HG03460 (cell line): ENCODE data around the gene FKBP6.
A peak's percentile ranks its signal among the peaks of the same experiment; 100 is the strongest.
"Not testable (repeated sequence)": the region's sequence is repeated elsewhere in the genome, so short reads cannot be mapped to it uniquely, and the experiment has no call there.

Source experiments
- ATAC-seq: cut with Tn5 transposase; IDR thresholded peaks from one replicate; pipeline ENCODE4 v1.9.1; 2021; ENCODE audit not compliant: unreplicated experiment

The FKBP6 gene

DNA sequence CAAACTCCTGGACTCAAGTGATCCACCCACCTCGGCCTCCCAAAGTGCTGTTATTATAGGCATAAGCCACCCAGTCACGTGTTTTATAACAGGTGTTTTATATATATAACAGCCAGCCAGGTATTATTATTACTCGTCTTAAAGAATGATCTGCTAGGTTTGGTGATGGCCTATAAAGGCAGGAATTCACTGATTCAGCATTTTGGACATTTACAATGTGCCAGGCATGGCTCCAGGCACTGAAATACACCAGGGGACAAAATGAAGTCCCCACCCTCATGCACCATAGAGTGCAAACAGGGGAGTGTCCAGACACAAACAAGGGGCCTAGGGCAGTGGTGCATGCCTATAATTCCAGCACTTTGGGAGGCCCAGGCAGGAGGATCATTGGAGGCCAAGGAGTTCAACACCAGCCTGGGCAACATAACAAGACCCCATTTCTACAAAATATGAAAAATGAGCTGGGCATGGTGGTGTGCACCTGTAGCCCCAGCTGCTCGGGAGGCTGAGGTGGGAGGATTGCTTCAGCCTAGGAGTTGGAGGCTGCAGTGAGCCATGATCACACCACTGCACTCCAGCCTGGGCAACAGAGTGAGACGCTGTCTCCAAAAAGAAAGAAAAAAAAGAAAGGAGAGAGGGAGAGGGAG lies 4.4 kb upstream of the FKBP6 start:
- not testable (repeated sequence) for ATAC-seq

DNA sequence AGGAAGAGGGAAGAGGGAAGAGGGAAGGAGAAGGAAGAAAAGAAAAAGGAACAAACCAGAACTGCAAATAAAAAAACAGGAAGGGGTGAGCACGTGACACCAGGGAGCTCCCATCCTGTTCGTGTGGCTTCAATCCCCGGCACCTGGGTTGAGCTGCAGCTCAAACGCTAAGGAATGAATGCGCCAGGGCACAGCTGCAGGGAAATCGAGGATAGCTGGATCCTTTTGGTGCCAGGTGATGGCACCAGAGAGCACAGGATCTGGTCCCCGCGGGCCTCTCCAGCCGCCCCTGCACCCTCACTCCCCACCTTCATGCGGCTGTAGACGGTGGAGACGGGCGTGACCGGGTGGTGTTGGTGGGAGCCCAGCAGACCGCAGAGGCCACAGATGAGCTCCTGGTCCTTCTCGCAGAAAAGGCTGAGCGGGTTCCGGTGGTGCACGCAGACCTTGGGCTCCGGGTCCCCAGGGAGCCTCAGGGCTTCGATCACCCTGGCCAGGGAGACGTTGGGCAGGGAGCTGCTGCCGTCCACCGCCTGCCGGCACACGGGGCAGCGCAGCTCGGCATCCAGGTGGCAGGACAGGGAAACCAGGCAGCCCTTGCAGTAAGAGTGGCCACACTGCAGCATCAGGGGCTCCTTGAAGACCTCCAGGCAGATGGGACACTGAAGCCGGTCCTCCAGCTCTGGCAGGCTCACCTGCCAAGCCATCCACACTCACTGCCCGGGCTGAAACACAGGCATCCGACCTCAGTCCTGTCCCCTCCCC lies 3.7 kb upstream of the FKBP6 start:
- ATAC-seq: peak; percentile 54

DNA sequence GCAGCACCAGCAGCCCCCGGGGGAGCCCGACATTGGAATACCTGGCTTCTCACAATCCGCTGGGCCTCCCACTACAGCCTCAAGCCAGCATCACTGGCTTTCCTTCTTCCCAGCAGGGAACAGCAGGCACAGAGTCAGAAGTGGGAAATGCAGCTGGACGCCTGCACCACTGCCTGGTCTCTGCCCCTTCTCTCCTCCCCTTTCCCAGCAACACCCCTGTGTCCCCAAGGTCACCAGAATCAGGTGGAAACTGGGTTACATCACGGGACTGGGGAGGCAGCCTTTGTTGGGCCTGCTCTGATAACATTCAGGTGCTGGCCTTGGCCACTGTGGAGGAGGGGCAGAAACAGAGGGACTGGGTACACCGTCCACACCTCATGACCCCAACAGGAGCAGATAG lies 2.5 kb upstream of the FKBP6 start:
- ATAC-seq: not testable (repeated sequence)

DNA sequence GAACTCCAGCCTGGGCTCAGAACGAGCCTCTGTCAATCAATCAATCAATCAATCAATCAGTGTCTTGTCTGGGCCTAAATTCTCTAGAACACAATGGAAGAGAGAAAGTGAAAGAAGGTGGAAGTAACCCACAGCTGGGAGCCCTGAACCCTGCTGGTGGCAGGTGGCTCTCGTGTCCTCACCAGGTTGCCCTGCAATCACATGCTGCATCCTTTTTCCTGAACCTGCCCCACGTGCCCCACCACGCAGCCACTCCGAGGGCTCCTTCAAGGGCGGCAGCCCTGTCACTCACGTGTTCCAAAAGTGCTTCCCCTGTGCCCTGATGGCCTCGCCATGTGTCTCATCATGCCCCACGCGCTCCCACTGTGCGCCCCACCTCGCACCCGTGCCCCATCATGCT lies 512 bp upstream of the FKBP6 start:
- ATAC-seq: not testable (repeated sequence)

DNA sequence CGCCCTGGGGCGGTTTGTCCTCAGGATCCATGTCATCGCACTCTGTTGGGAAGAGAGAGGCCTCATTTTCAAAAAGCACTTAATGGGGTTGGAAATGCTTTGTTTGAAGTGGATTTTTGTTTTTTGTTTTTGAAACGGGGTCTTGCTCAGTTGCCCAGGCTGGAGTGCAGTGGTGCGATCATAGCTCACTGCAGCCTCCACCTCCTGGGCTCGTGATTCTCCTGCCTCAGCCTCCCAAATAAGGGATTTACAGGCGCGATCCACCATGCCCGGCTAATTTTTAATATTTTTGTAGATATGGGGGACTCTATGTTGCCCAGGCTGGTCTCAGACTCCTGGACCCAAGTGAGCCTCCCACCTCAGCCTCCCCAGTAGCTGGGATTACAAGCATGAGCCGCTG lies 735 bp downstream of the FKBP6 start:
- ATAC-seq: no peak

DNA sequence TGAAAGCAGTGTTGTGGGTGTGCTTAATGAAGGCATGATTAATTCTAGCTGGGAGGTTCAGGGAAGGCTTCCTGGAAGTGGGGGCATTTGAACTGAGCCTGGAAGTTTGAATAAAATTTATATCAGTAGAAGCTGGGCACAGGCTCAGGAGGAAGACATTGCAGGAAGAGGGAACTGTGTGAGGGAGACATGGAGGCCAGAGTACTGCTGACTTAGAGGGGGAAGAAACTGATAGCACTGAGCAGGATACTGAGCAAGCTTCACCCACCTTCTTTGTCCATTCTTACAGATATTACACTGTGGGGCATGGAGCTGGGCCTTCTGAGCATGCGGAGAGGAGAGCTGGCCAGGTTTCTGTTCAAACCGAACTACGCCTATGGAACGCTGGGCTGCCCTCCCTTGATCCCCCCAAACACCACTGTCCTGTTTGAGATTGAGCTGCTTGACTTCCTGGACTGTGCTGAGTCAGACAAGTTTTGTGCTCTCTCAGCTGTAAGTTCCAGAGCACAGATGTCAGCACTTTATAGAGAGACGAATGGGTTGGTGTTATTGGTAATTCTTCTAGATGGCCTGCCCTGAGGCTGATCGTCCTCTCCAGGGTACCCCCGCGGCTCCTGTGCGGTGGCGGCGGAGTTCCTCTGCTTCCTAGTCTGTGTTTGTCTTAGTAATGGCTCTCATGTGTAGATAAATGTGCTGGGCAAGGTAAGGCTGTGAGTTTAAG lies 2.1 kb downstream of the FKBP6 start:
- ATAC-seq: no peak

DNA sequence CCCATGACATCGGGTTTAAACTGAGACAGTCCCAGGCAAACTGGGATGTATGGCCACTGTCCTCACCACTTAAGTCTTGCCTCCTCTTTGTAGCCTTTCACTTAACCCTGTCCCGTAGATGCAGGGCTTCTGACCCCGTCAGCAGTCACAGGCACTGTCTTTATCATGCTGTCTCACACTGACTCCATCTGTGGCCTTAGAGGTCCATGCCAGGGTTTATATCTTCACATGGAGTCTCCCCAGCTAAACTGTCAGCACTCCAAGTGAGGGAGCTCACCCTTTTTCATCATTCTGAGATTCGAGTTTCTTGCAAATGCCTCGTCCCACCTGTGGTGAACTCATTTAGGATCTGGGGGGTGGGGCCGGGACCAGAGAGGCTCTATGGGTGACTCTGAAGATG lies 2.8 kb downstream of the FKBP6 start:
- ATAC-seq: no peak

DNA sequence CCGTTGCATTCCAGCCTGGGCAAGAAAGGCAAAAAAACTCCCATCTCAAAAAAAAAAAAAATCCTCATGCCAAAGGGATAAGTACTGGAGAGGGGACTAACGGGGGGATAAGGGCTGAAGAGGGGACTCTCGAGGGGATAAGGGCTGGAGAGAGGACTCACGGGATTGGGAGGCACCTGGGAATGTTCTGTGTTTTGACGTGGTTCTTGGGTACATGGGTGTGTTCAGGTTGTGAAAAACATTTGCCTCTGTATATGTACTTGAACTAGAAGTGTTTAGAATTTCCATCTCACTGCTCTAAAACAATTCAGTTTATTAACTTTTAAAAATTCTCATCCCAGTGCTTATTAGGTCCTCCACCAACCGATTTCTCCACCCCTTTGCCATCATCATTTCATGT lies 4.5 kb downstream of the FKBP6 start:
- no peak for ATAC-seq

DNA sequence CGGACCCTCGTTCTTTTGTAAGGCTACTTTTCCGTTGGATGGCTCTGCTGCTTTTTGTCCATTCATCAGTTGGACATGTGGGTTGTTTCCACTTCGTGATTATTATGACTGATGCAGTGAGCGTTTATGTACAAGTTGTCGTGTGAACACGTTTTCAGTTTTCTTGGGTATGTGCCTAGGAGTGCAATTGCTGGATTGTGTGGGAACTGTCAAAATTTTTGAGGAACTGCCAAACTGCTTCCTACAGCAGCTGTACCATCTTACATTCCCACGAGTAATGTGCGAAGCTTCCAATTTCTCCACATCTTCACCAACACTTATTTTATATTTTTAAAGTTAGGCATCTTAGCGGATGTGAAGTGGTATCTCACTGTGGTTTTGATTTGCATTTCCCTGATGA lies 10.4 kb downstream of the FKBP6 start:
- no peak for ATAC-seq

DNA sequence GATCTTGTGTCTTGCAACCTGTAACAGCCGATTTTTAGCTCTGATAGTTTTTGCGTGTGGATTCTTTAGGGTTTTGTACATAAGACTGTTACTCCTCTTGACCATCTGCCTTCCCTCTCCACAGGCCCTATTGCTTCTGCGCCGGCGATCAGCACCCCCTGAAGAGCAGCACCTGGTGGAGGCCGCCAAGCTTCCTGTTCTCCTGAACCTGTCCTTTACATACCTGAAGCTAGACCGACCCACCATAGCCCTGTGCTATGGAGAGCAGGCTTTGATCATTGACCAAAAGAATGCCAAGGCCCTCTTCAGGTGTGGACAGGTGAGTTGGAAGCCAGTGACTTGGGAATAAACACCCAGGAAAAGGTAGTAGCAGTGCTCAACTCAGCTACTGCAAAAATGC lies 12.6 kb downstream of the FKBP6 start:
- ATAC-seq: no peak

DNA sequence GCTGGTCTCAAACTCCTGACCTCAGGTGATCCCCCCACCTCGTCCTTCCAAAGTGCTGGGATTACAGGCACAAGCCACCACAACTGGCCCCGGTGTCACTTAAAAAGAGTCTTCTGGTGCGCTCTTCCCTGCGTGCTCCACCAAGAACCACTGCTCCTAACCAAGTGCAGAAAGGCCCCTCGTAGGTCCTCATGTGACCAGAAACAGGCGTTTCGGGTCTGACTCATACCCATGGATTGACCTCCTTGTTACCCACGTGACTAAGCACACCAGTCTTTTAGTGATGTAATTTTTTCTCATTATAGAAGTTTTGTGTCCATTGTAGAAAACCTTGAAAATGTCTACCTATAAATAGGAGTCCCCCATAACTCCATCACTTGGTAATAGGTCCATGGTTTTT lies 13.9 kb downstream of the FKBP6 start:
- no peak for ATAC-seq

DNA sequence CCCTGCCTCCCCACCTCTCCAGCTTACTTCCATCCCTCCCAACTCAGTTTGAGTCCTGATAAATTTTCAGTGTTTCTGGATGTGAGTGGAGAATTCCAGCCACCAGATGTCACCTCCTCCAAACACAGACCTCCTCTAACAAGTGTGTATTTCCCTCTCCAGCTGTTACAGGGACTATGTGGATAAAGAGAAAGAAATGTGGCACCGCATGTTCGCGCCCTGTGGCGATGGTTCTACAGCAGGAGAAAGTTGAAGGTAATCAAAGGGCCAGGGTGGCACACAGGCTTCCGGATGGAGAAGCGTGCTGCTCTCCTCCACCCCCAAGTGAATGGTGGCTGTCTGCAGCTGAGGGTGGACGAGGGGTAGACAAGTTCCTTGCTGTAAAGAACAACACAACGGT lies 14.7 kb downstream of the FKBP6 start:
- no peak for ATAC-seq

DNA sequence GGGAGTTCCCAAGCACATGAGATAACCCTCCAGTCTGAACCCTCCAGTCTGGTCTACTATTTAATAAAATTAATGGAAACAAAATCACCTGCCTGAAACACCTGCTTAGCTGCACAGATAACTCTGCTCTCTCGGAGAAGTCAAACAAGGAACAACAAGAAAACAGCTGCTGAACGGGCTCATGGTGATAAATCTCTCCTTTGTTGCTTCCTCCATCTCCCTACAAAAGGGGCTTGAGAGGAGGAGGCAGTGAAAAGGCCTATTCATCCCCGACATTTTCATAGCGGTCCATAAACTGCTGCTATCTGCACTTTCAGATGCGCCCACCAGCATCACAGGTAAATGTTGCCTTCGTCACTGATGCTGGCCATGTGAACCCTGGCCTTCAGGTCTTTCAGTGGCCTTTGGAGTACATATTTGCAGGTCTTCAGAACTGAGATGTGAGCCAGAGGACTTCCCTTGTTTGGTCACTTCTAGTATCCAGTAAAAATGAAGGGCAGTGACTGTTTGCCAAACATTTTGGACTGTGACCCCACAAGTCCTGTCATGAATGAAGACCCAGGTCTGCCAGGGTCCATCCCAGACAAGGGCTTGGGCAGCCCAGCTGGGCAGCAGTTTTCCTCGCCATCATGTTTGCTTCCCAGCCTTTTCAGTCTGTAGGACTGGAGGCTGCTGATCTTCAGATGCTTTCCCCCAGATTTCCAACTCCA lies 15.9 kb downstream of the FKBP6 start:
- no peak for ATAC-seq

DNA sequence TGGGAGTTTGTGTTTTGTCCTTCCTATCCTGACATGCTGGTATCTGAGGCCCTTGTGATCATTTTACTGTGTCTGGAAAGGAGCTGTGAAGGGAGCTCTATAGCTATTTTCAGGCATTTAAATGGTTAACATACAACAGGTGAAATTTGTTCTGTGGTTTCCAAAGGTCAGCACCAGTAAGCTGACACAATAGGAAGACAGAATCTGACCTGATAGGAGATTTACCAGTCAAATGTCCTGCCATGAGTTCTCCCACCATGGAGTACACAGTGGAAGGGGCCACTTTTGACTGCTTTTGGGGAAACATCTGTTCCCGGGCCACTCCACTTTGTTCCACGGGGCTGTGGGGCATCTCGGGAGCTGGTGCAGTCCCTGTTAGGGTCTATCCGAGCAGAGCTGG lies 17.6 kb downstream of the FKBP6 start:
- ATAC-seq: no peak

DNA sequence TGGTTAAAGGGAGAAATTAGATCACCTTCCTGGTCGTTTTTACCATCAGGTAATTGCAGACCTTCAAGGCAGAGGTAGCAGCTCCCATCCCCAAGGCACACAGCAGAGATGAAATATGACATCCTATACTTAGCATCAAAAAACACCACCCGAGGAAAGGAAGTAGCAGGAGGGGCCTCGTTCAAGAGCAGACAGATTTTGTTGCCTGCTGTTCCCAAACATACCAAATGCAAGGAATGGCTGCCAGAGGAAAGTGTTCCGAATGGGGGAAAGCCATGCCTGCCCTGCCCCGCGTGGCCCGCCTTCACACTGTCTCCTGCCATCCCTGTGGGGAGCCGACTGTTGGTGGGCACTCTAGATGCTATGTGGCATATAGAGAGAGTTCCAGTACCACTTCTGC lies 18.0 kb downstream of the FKBP6 start:
- ATAC-seq: no peak

DNA sequence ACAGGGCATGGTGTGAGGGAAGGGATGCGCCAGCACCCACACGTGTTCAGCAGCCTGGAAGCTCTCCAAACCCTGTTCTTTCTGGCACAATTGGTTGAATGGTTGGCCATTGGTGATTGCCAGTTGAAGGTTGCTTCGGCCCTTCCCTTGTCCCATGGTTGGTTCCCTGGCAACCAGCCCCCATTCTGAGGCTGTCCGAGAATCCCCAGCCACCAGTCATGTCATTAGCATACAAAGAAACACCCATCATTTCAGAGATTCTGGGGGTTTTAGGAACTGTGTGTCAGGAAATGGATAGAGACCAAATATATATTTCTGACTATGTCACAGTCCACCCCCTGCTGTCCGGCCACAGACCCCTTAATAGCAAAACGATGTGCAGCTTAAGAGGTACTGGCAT lies 21.8 kb downstream of the FKBP6 start:
- ATAC-seq: no peak

DNA sequence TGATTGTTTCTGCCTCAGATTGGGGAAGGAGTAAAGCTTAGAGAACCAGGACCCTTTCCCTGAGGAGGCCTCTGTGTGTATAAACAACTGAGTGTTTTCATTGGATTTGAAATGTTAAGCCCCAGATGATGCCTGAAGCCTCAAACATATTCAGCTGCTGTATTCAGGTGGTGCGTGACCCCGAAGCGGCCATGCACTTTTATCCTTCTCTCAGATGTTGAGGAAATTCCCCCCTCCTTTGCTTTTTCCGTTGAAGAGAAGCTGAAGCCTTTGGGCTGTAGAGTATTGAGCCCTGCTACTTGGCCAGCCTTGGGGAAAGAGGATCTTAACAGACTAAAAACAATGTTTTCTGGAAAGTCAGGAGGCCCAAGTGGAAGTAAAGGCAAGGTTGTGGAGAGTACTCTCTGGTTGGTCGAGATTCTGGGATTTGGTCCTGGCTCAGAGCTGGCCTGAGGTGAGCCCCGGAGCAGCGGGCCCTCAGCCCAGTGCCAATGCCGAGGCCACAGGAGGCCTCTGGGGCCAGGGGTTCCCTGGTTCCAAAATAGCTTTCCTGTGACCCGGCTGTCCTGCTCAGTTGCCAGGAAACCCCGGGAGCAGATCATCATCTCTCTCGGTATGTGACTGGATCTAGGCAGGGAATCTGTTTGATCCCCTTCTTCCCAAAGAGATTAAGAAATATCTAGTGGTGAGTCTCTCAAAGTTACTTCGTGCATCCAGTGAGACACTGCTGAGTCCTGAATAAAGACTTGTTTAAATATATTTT lies 22.5 kb downstream of the FKBP6 start:
- ATAC-seq: no peak

DNA sequence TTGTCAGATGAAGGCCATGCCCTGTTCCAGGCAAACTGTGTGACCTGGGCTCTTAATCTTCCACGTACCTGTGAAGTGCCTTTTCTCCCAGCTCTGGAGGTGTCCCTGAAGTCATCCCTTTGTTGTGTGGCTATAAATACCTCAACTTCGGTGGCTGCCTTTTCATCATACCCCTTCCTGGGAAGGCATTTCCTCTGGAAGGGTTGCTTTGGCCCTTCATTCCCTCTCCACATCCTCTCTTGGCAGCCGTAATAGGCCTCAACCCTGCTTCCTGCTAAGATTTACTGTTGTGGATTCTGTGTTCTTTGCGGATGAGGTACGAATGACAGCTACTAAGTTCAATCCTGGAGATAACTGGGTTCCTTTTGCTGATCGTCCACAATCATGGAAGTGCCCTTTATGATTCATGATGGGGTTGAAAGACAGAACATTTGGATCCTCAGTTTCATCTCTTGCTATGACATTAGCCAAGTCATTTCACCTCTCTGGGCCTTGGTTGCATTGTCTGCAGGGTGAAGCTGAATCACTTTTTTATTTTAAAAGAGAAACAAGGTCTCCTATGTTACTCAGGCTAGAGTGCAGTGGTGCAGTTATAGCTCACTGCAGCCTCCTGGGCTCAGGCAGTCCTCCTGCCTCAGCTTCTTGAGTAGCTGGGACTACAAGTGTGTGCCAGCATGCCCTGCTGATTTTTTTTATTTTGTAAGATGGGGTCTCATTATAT lies 23.6 kb downstream of the FKBP6 start:
- ATAC-seq: no peak

DNA sequence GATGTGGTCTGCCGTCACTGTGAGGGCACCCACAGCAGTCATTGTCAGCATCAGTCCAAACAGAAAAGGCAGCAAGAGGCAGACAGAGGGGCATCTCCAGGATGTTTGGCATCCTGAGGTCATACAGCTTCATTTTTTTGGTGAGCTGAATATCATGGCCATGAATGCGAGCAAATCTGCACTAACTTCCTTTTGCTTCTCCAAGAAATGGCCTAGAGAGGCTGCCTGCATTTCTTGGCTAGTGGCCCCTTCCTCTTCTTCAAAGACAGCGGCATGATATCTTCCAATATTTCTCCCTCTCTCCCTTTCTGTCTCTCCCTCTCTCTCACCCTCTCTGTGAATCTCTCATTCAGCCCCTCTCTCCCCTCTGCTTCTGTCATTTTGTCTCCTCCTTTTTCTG lies 24.8 kb downstream of the FKBP6 start:
- ATAC-seq: no peak

DNA sequence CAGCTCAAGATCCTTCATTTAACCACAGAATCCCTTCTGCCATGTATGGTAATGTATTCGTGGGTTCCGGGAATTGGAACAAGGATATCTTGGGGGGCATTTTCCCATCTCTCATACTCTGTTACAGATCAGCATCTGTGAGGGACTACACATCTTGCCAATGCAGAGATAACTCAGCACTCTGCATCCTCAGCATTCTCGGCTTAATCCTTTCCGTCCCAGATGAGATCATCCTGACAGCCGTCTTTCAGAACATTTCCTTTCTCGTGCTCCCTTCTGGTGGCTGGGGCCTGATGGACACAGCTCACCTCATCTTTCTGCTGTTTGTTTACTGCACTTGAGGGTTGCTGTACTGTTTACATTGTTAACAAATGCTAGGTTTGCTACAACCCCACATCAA lies 25.3 kb downstream of the FKBP6 start:
- ATAC-seq: no peak
